DOHH2 (cell line): Measurements from ENCODE around the gene SIGLEC7.

Source experiments
- H3F3A ChIP-seq: fragments of 200-600 bp; sonication (generic), shearing (Covaris generic); 2 replicates; pipeline ENCODE4 v1.6.0; 2016; ENCODE audit warnings: antibody characterized with exemption, mild to moderate bottlenecking; ENCODE audit not compliant: control insufficient read depth, insufficient read depth
- H3K27ac ChIP-seq: fragments of 200-600 bp; sonication (generic); 2 replicates; pipeline ENCODE4 v1.5.1; 2014; ENCODE audit warnings: low read depth, mild to moderate bottlenecking, low read length, moderate library complexity
- H3K27me3 ChIP-seq: fragments of 200-600 bp; sonication (generic); 2 replicates; pipeline ENCODE4 v1.6.1; 2014; ENCODE audit warnings: mild to moderate bottlenecking, low read length, mixed read lengths; ENCODE audit not compliant: control insufficient read depth
- H3K36me3 ChIP-seq: fragments of 200-600 bp; sonication (generic); 2 replicates; pipeline ENCODE4 v1.6.1; 2014; ENCODE audit warnings: mild to moderate bottlenecking, low read length, moderate library complexity, mixed read lengths; ENCODE audit not compliant: control insufficient read depth
- H3K4me1 ChIP-seq: fragments of 200-600 bp; sonication (generic); 2 replicates; pipeline ENCODE4 v1.6.1; 2014; ENCODE audit warnings: mild to moderate bottlenecking, low read length, mixed read lengths; ENCODE audit not compliant: control insufficient read depth
- H3K4me2 ChIP-seq: fragments of 200-600 bp; sonication (generic); 2 replicates; pipeline ENCODE4 v1.6.0; 2014; ENCODE audit warnings: mild to moderate bottlenecking, low read length, moderate library complexity
- H3K4me3 ChIP-seq: fragments of 200-600 bp; sonication (generic); 2 replicates; pipeline ENCODE4 v1.5.1; 2014; ENCODE audit warnings: mild to moderate bottlenecking, low read length, mixed read lengths
- H3K79me2 ChIP-seq: fragments of 200-600 bp; sonication (generic); 2 replicates; pipeline ENCODE4 v1.6.1; 2014; ENCODE audit warnings: mild to moderate bottlenecking, low read length, mixed read lengths; ENCODE audit not compliant: control insufficient read depth
- H3K9me2 ChIP-seq: fragments of 200-600 bp; sonication (generic); replicated peaks from 2 replicates; pipeline ENCODE4 v1.6.1; 2014; ENCODE audit warnings: mild to moderate bottlenecking, low read length, mixed read lengths; ENCODE audit not compliant: control insufficient read depth
- H3K9me3 ChIP-seq: fragments of 200-600 bp; sonication (generic); 2 replicates; pipeline ENCODE4 v1.6.1; 2014; ENCODE audit warnings: antibody characterized with exemption, low read length, mixed read lengths; ENCODE audit not compliant: control insufficient read depth, insufficient read depth
- H4K20me1 ChIP-seq: fragments of 200-600 bp; sonication (generic); 2 replicates; pipeline ENCODE4 v1.6.0; 2014; ENCODE audit warnings: low read depth, mild to moderate bottlenecking, antibody characterized with exemption, low read length, moderate library complexity; ENCODE audit not compliant: control insufficient read depth, insufficient read depth
- CTCF ChIP-seq: fragments of 200-600 bp; sonication (generic); IDR thresholded peaks from one replicate; pipeline ENCODE4 v1.5.1; 2014; ENCODE audit warnings: antibody characterized with exemption, mild to moderate bottlenecking, low read depth, low read length; ENCODE audit not compliant: poor library complexity, severe bottlenecking
- EZH2phosphoT487 ChIP-seq: fragments of 200-600 bp; sonication (generic); IDR thresholded peaks from 2 replicates; pipeline ENCODE4 v1.6.1; 2017; ENCODE audit warnings: borderline replicate concordance, mild to moderate bottlenecking, antibody characterized with exemption, low read length, moderate library complexity, mixed read lengths

SIGLEC7 gene

GRCh38 chr19:51172223-51172622, 30.1 kb downstream of the SIGLEC7 start:
- no peak overlapping the region for H3K27ac ChIP-seq
- no peaks in the 10 kb centered on the region for H3K36me3 ChIP-seq
- no peaks in the 10 kb centered on the region for H4K20me1 ChIP-seq
- no peak overlapping the region for H3K4me3 ChIP-seq
- no peaks in the 10 kb centered on the region for H3K79me2 ChIP-seq
- no peaks in the 10 kb centered on the region for H3K9me3 ChIP-seq
- H3F3A ChIP-seq: no peaks in the 10 kb centered on the region
- no peak overlapping the region for H3K4me2 ChIP-seq
- peaks cover 4% of the 10 kb centered on the region for H3K4me1 ChIP-seq
- no peak for TF ChIP-seq EZH2phosphoT487
- no peak for TF ChIP-seq CTCF
- no peaks in the 10 kb centered on the region for H3K9me2 ChIP-seq
- H3K27me3 ChIP-seq: peaks cover 46% of the 10 kb centered on the region

GRCh38 chr19:51173681-51174080, 31.6 kb downstream of the SIGLEC7 start:
- Histone ChIP-seq H3K4me3 (no peak overlapping the region), H3F3A (no peaks in the 10 kb centered on the region), H3K9me3 (no peaks in the 10 kb centered on the region), H3K79me2 (no peaks in the 10 kb centered on the region), H3K4me1 (no peaks in the 10 kb centered on the region; the same call in 1 of the 2 replicates), H3K27ac (no peak overlapping the region), H4K20me1 (no peaks in the 10 kb centered on the region), H3K27me3 (peaks cover 52% of the 10 kb centered on the region), H3K36me3 (no peaks in the 10 kb centered on the region), H3K4me2 (no peak overlapping the region), H3K9me2 (no peaks in the 10 kb centered on the region)
- TF ChIP-seq CTCF: no peak
- TF ChIP-seq EZH2phosphoT487: no peak

- Histone ChIP-seq H3K27me3 (peaks cover 31% of the 10 kb centered on the region), H3K4me1 (no peaks in the 10 kb centered on the region), H3F3A (no peaks in the 10 kb centered on the region), H3K27ac (no peak overlapping the region), H3K79me2 (no peaks in the 10 kb centered on the region), H3K4me3 (no peak overlapping the region), H3K4me2 (no peak overlapping the region), H4K20me1 (no peaks in the 10 kb centered on the region), H3K9me2 (no peaks in the 10 kb centered on the region), H3K36me3 (no peaks in the 10 kb centered on the region), H3K9me3 (no peaks in the 10 kb centered on the region)
- TF ChIP-seq CTCF (no peak), EZH2phosphoT487 (no peak)
Observed at GRCh38 chr19:51179256-51179655, 37.2 kb downstream of the SIGLEC7 start.
